Thyroid gland (tissue), 4 donors: Measurements from ENCODE around the gene PRR14. TPM values are rescaled to one million over a fixed set of nuclear protein-coding genes. Genes with fewer than 3 reads are reported as not detected.

Experiments used
- DNase-seq, 2 donors: peaks; one replicate each; pipeline ENCODE4 v3.0.0-alpha.2; 2019
- H3K27ac ChIP-seq, 3 donors: fragments of 200-600 bp; sonication (generic); 1 replicate in 2 of 3; 2 replicates in 1 of 3; pipeline ENCODE4 v1.5.1; 2016 to 2019; ENCODE audit warnings: mild to moderate bottlenecking in 1 of 3, moderate library complexity in 1 of 3
- H3K27me3 ChIP-seq: fragments of 200-600 bp; sonication (generic); one replicate; pipeline ENCODE4 v1.5.1; 2019
- H3K36me3 ChIP-seq, 2 donors: fragments of 200-600 bp; sonication (generic); one replicate each; pipeline ENCODE4 v1.5.1; 2016 to 2019
- H3K4me1 ChIP-seq, 2 donors: fragments of 200-600 bp; sonication (generic); one replicate each; pipeline ENCODE4 v1.5.1; 2017 to 2019
- H3K4me3 ChIP-seq, 3 donors: fragments of 200-600 bp; sonication (generic); replicated peaks in 1 of 3; 1 replicate in 2 of 3; 2 replicates in 1 of 3; pipeline ENCODE4 v1.5.1; 2016; ENCODE audit warnings: mild to moderate bottlenecking in 1 of 3
- H3K9me3 ChIP-seq: fragments of 200-600 bp; sonication (generic); one replicate; pipeline ENCODE4 v1.5.1; 2017
- POLR2A ChIP-seq, 2 donors: fragments of 450-650 bp; IDR thresholded peaks; one replicate each; pipeline ENCODE4 v1.6.1; 2017; ENCODE audit warnings: antibody characterized with exemption in 2 of 2, mild to moderate bottlenecking in 2 of 2, moderate library complexity in 1 of 2
- WGBS, 2 donors: methylation state at CpG; one replicate each; pipeline ENCODE4 v1.1.5; 2017; 5-methylcytosine and 5-hydroxymethylcytosine counted together
- intact Hi-C: fragments of 100-400 bp; cut with DNase I; formaldehyde crosslinking; loops from one replicate; pipeline ENCODE4 v1.15.1; 2023
- total RNA-seq, 4 donors: library from RNA; depleted of rRNA; stranded (reverse); fragments of >200 nt; gene quantifications; one replicate each; pipeline ENCODE4 v1.2.3, GENCODE V29; 2016
- TF ChIP-seq, protein P1 (sequence below), 6 experiments: fragments of 200-600 bp in 3 of 6; fragments of 450-650 bp in 3 of 6; sonication (generic) in 3 of 6; IDR thresholded peaks; one replicate each; pipeline ENCODE4 v1.5.1; 2016 to 2019; ENCODE audit warnings: antibody characterized with exemption in 6 of 6, mild to moderate bottlenecking in 2 of 6, inconsistent platforms in 1 of 6, moderate library complexity in 1 of 6

PRR14 gene
- total RNA-seq, 4 donors from 2014 or later, result 26.5 to 44.7 (median 34.7) TPM

DNA sequence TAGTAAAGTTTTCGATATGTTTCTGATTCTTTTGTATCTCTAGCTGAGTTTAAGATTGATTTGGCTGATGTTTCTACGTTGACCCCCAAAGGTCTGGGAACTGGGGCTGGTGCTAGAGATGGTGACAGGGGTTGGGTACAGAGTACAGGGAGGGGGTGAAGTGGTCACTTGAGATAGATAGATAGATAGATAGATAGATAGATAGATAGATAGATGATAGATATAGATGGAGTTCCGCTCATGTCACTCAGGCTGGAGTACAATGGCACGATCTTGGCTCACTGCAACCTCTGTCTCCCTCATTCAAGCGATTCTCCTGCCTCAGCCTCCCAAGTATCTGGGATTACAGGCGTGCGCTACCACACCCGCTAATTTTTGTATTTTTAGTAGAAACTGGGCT lies 5.6 kb downstream of the PRR14 start:
- H3K27me3 ChIP-seq, result no peaks in the 10 kb centered on the region
- no peak overlapping the region for H3K27ac ChIP-seq
- no peaks in the 10 kb centered on the region for H3K9me3 ChIP-seq
- H3K36me3 ChIP-seq, result peaks cover 36 to 40% of the 10 kb centered on the region in 2 donors
- DNase-seq, result no peak
- intact Hi-C loops, result no loop called here
- TF ChIP-seq, protein P1, sequence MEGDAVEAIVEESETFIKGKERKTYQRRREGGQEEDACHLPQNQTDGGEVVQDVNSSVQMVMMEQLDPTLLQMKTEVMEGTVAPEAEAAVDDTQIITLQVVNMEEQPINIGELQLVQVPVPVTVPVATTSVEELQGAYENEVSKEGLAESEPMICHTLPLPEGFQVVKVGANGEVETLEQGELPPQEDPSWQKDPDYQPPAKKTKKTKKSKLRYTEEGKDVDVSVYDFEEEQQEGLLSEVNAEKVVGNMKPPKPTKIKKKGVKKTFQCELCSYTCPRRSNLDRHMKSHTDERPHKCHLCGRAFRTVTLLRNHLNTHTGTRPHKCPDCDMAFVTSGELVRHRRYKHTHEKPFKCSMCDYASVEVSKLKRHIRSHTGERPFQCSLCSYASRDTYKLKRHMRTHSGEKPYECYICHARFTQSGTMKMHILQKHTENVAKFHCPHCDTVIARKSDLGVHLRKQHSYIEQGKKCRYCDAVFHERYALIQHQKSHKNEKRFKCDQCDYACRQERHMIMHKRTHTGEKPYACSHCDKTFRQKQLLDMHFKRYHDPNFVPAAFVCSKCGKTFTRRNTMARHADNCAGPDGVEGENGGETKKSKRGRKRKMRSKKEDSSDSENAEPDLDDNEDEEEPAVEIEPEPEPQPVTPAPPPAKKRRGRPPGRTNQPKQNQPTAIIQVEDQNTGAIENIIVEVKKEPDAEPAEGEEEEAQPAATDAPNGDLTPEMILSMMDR (IDR thresholded peaks at IDR 0.05), result no peak
- TF ChIP-seq POLR2A (IDR thresholded peaks at IDR 0.05), result no peak
- WGBS, 2 donors, result 96 to 97% methylated on average over 8 of the region's 8 CpGs
- H3K4me3 ChIP-seq, result no peak overlapping the region
- peaks cover 34 to 35% of the 10 kb centered on the region in 2 donors for H3K4me1 ChIP-seq

DNA sequence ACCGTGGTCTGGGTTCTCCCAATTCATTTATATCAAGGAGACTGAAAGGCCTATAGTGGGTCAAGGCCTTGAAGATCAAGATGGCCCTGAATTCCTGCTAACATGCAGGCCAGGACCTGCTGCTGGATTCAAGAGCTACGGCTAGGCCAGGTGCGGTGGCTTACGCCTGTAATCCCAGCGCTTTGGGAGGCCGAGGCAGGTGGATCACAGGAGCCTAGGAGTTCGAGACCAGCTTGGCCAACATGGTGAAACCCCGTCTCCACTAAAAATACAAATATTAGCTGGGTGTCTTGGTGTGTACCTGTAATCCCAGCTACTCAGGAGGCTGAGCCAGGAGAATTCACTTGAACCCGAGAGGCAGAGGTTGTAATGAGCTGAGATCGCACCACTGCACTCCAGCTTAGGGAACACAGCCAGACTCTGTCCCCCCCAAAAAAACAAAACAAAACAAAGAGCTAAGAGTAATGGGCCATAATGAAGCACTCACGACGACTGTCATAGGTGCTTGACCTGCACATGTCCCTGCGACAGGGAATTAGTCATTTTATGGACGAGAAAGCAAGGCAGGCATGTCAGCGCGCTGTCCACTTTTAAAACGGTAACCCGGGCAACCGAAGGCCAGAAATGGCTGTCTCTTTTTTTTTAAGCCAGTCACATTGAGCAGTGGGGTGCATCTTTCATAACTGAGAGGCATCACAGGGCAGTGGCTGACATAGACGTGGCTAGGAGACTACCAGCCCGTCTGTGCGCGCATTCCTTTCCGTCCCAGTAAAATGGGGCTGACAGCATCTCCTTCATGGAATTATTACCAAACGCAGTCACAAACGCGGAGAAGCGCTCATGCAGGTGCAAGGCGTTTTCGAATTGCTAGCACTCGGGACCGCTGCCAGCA lies 6.5 kb downstream of the PRR14 start:
- H3K9me3 ChIP-seq, result no peaks in the 10 kb centered on the region
- WGBS, 2 donors, result 26 to 27% methylated on average over 31 to 32 of the region's 32 CpGs
- H3K36me3 ChIP-seq, result peaks cover 45 to 48% of the 10 kb centered on the region in 2 donors
- intact Hi-C loops, result no loop called here
- H3K4me3 ChIP-seq, result peak overlapping the region in 1 of 3 donors; percentile 43
- peak overlapping the region; percentile 40 to 82 (median 64) for H3K27ac ChIP-seq
- H3K4me1 ChIP-seq, result peaks cover 29 to 33% of the 10 kb centered on the region in 2 donors
- peak; percentile 64 to 66 for DNase-seq
- peak in 1 of 2 donors; percentile 20 for TF ChIP-seq POLR2A (IDR thresholded peaks at IDR 0.05)
- TF ChIP-seq, protein P1 (IDR thresholded peaks at IDR 0.05), result no peak
- H3K27me3 ChIP-seq, result no peaks in the 10 kb centered on the region

DNA sequence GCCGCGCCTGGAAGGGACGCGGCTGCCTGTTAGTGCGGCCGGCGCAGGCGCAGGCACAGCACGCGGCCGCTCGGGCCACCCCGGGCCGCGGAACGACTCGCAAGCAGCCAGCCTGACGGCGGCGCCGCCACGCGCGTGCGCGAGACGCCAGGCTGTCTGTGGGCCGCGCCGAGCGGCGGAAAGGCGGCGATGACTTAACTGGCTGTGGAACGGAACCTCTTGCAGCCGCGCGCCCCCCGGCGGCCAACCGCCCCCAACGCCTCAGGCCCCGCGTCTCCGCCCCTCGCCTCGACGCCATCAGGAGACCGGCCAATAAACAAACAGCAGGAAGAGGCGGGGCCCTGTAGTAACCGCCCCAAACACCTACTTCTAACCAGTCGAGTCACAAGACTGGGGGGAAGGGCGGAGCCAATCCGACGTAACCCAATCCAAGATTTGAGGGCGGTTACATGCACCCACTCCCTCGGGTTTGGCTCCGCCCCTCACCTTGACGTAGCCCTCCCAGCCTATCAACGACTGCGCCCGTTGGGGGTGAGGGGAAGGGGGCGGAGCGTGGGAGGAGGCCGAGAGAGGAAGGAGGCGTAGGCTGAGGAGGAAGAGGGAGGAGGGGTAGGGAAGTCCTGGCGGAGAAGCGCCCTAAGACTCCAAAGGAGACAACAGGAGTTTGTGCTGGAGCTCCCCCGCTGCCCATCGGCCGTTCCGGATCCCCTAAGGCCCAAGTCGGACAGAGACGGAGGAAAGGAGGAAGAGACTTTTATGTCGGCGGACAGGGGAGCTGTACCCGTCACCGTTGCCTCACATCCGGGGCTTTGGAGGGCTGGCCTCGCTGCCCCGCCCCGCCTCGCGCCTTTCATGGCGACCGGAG lies 7.3 kb downstream of the PRR14 start, which contains the start of gene FBRS:
Gene FBRS (plus strand): TSS at position 566 of the 865 bp plus-strand sequence. CDS start 1,088 bp downstream, outside the sequence.
- Histone ChIP-seq H3K4me3 (peak within 1 kb of the TSS; percentile 76 to 96 (median 95)), H3K27ac (peak within 1 kb of the TSS; percentile 78 to 97 (median 95)), H3K9me3 (no peaks in the 10 kb centered on the region), H3K27me3 (no peaks in the 10 kb centered on the region), H3K36me3 (peaks cover 46 to 50% of the 10 kb centered on the region in 2 donors), H3K4me1 (peaks cover 26 to 35% of the 10 kb centered on the region in 2 donors)
- intact Hi-C loops, result no loop called here
- 0% methylated on average over 42 to 43 of the region's 86 CpGs for WGBS, 2 donors
- peak; percentile 46 to 86 for TF ChIP-seq POLR2A (IDR thresholded peaks at IDR 0.05)
- TF ChIP-seq, protein P1 (IDR thresholded peaks at IDR 0.05), result peak; percentile 27 to 92 (median 63)
- peak; percentile 100 for DNase-seq

DNA sequence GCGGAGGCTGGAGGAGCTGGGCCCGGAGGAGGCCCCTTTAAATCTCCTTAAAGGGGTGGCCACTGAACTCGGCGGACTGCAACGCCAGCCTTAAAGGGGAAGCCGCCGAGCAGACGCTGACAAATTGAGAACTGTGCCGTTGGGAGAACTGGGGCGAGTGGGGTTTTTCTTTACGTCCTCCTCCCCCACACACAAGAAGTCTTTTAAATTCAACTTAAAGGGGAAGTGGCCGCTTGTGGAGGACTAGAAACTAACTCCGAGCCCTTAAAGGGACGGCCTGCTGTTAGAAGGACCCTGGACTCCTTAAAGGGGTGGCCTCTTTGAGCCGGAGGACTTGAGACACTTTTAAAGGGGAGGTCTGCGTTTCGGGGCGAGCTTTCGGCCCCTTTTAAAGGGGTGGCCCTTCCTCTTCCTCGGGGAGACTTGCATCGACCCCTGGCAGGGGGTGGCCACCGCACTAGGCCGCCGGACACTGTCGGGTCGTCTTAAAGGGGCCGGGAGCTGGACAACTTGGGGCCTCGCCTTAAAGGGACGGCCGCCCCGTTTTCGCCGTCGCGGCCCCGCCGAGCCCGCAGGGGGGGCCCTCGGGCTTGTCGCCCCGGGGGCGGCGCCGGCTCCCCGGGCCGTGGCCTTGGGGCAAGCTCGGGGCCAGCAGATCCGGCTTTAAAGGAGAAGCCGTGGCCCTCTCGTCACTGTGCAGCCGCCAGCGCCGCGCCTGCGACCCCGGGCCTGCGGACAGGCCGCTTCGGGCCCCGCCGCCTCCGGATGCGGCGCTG lies 8.2 kb downstream of the PRR14 start:
- Histone ChIP-seq H3K4me3 (peak overlapping the region; percentile 76 to 96 (median 95)), H3K27me3 (no peaks in the 10 kb centered on the region), H3K27ac (peak overlapping the region; percentile 78 to 97 (median 95)), H3K9me3 (no peaks in the 10 kb centered on the region), H3K36me3 (peaks cover 42 to 53% of the 10 kb centered on the region in 2 donors), H3K4me1 (peaks cover 26 to 35% of the 10 kb centered on the region in 2 donors)
- TF ChIP-seq, protein P1 (IDR thresholded peaks at IDR 0.05), result peak in 2 of 6 experiments; percentile 23
- TF ChIP-seq POLR2A (IDR thresholded peaks at IDR 0.05), result peak in 1 of 2 donors; percentile 20
- DNase-seq, result peak; percentile 84 to 86
- 0% methylated on average over 20 to 23 of the region's 64 CpGs for WGBS, 2 donors
- intact Hi-C loops, result no loop called here
